Karpas-422 (cell line): ENCODE data around the gene SMG1. TPM values are rescaled to one million over a fixed set of nuclear protein-coding genes. Genes with fewer than 3 reads are reported as not detected.

Experiments used
- DNase-seq: peaks from one replicate; pipeline ENCODE4 v3.0.0-alpha.2; 2015
- H2AFZ ChIP-seq: fragments of 200-600 bp; sonication (generic); 2 replicates; pipeline ENCODE4 v1.6.1; 2014; ENCODE audit warnings: antibody characterized with exemption, low read length, mixed read lengths
- H3K27ac ChIP-seq: fragments of 200-600 bp; sonication (generic); 2 replicates; pipeline ENCODE4 v1.5.1; 2014; ENCODE audit warnings: mild to moderate bottlenecking, low read length, moderate library complexity
- H3K27me3 ChIP-seq: fragments of 200-600 bp; sonication (generic); 2 replicates; pipeline ENCODE4 v1.6.1; 2014; ENCODE audit warnings: low read length, mixed read lengths
- H3K36me3 ChIP-seq: fragments of 200-600 bp; sonication (generic); 2 replicates; pipeline ENCODE4 v1.6.1; 2014; ENCODE audit warnings: low read length, mixed read lengths; ENCODE audit not compliant: insufficient read depth
- H3K4me1 ChIP-seq: fragments of 200-600 bp; sonication (generic); 2 replicates; pipeline ENCODE4 v1.6.1; 2014; ENCODE audit warnings: mild to moderate bottlenecking, low read length, mixed read lengths
- H3K4me2 ChIP-seq: fragments of 200-600 bp; sonication (generic); 2 replicates; pipeline ENCODE4 v1.6.1; 2014; ENCODE audit warnings: low read length, low read depth, mild to moderate bottlenecking; ENCODE audit not compliant: poor library complexity, severe bottlenecking
- H3K4me3 ChIP-seq: fragments of 200-600 bp; sonication (generic); 2 replicates; pipeline ENCODE4 v1.5.1; 2014; ENCODE audit warnings: mild to moderate bottlenecking, antibody characterized with exemption, low read length, mixed read lengths
- H3K79me2 ChIP-seq: fragments of 200-600 bp; sonication (generic); 2 replicates; pipeline ENCODE4 v1.6.1; 2014; ENCODE audit warnings: mild to moderate bottlenecking, low read length, mixed read lengths
- H3K9ac ChIP-seq: fragments of 200-600 bp; sonication (generic); 2 replicates; pipeline ENCODE4 v1.6.0; 2014; ENCODE audit warnings: low read length
- H3K9me2 ChIP-seq: fragments of 200-600 bp; sonication (generic), shearing (Covaris generic); replicated peaks from 2 replicates; pipeline ENCODE4 v1.6.0; 2014; ENCODE audit warnings: mild to moderate bottlenecking, low read length, moderate library complexity; ENCODE audit not compliant: insufficient read depth
- H3K9me3 ChIP-seq: fragments of 300-700, 200-600 bp; sonication (generic); 2 replicates; pipeline ENCODE4 v1.6.1; 2014; ENCODE audit warnings: low read length, mixed read lengths
- H4K20me1 ChIP-seq: fragments of 200-600 bp; sonication (generic); 2 replicates; pipeline ENCODE4 v1.6.1; 2014; ENCODE audit warnings: mild to moderate bottlenecking, antibody characterized with exemption, low read length, low read depth; ENCODE audit not compliant: insufficient read depth
- total RNA-seq: library from RNA; depleted of rRNA; stranded (reverse); fragments of >200 nt; shearing (Covaris generic); gene quantifications from 2 replicates; pipeline ENCODE4 v1.2.3, GENCODE V29; 2014; ENCODE audit warnings: low replicate concordance

The SMG1 gene
- total RNA-seq, 1 experiment from 2014 or later = 91.0 TPM

GRCh38 chr16:18809165-18809564, 117.0 kb downstream of the SMG1 start:
- Histone ChIP-seq H3K27ac (no peak overlapping the region), H2AFZ (no peak overlapping the region), H3K4me2 (no peak overlapping the region), H3K9me3 (no peaks in the 10 kb centered on the region), H3K9me2 (no peaks in the 10 kb centered on the region), H3K4me1 (no peaks in the 10 kb centered on the region), H3K36me3 (peaks cover 43% of the 10 kb centered on the region), H3K79me2 (peaks cover 8% of the 10 kb centered on the region; the same call in 1 of the 2 replicates), H4K20me1 (no peaks in the 10 kb centered on the region), H3K9ac (no peak overlapping the region), H3K4me3 (no peak overlapping the region), H3K27me3 (no peaks in the 10 kb centered on the region)
- DNase-seq = no peak

- Histone ChIP-seq H3K4me3 (no peak overlapping the region), H3K4me1 (peaks cover 4% of the 10 kb centered on the region), H3K79me2 (peaks cover 18% of the 10 kb centered on the region), H3K27me3 (no peaks in the 10 kb centered on the region), H3K9me2 (no peaks in the 10 kb centered on the region), H2AFZ (no peak overlapping the region), H3K9ac (no peak overlapping the region), H4K20me1 (peaks cover 6% of the 10 kb centered on the region), H3K36me3 (peaks cover 24% of the 10 kb centered on the region), H3K27ac (peak overlapping the region; percentile 41; the same call in 1 of the 2 replicates), H3K9me3 (no peaks in the 10 kb centered on the region), H3K4me2 (no peak overlapping the region)
- no peak for DNase-seq
Observed at GRCh38 chr16:18805257-18805773, 120.9 kb downstream of the SMG1 start.

GRCh38 chr16:18804540-18804939, 121.7 kb downstream of the SMG1 start:
- Histone ChIP-seq H3K27ac (peak overlapping the region; percentile 41), H3K9ac (no peak overlapping the region), H3K36me3 (peaks cover 23% of the 10 kb centered on the region), H3K4me3 (no peak overlapping the region), H3K9me2 (no peaks in the 10 kb centered on the region), H3K4me1 (peaks cover 11% of the 10 kb centered on the region), H2AFZ (no peak overlapping the region), H4K20me1 (peaks cover 14% of the 10 kb centered on the region), H3K9me3 (no peaks in the 10 kb centered on the region), H3K4me2 (no peak overlapping the region), H3K79me2 (peaks cover 26% of the 10 kb centered on the region), H3K27me3 (no peaks in the 10 kb centered on the region)
- DNase-seq = no peak

- no peak for DNase-seq
- Histone ChIP-seq H3K9ac (no peak overlapping the region), H3K4me1 (peaks cover 17% of the 10 kb centered on the region), H3K27ac (peak overlapping the region; percentile 41), H3K79me2 (peaks cover 33% of the 10 kb centered on the region), H3K9me2 (no peaks in the 10 kb centered on the region), H3K4me2 (no peak overlapping the region), H2AFZ (no peak overlapping the region), H4K20me1 (peaks cover 16% of the 10 kb centered on the region), H3K36me3 (peaks cover 21% of the 10 kb centered on the region), H3K27me3 (no peaks in the 10 kb centered on the region), H3K4me3 (no peak overlapping the region), H3K9me3 (no peaks in the 10 kb centered on the region)
Observed at GRCh38 chr16:18803569-18804462, 122.4 kb downstream of the SMG1 start.

GRCh38 chr16:18802767-18803343, 123.4 kb downstream of the SMG1 start:
- Histone ChIP-seq H3K9me2 (no peaks in the 10 kb centered on the region), H3K4me2 (no peak overlapping the region), H3K27ac (no peak overlapping the region), H3K4me1 (peaks cover 17% of the 10 kb centered on the region), H3K36me3 (peaks cover 22% of the 10 kb centered on the region), H3K4me3 (no peak overlapping the region), H3K9ac (no peak overlapping the region), H4K20me1 (peaks cover 18% of the 10 kb centered on the region), H3K27me3 (no peaks in the 10 kb centered on the region), H3K79me2 (peaks cover 42% of the 10 kb centered on the region), H3K9me3 (no peaks in the 10 kb centered on the region), H2AFZ (no peak overlapping the region)
- DNase-seq = no peak

- H3K4me1 ChIP-seq = peaks cover 17% of the 10 kb centered on the region
- H3K9me3 ChIP-seq = no peaks in the 10 kb centered on the region
Observed at GRCh38 chr16:18801145-18801972, 124.8 kb downstream of the SMG1 start, which contains the start of gene ARL6IP1. Gene ARL6IP1, minus strand, starts transcription at chr16:18801549. Its CDS starts 83 bp downstream, at chr16:18801466.

GRCh38 chr16:18800775-18801144, 125.4 kb downstream of the SMG1 start:
- H3K4me3 ChIP-seq = peak overlapping the region; percentile 92
- H3K9me3 ChIP-seq = no peaks in the 10 kb centered on the region
- 0 out of 2 replicates have a peak overlapping the region, but pooled peaks have one; percentile 18 for H2AFZ ChIP-seq
- peak overlapping the region; percentile 91 for H3K4me2 ChIP-seq
- peak overlapping the region; percentile 73 for H3K27ac ChIP-seq
- H3K9ac ChIP-seq = peak overlapping the region; percentile 92
- peaks cover 22% of the 10 kb centered on the region for H4K20me1 ChIP-seq
- no peak for DNase-seq
- H3K36me3 ChIP-seq = peaks cover 38% of the 10 kb centered on the region
- peaks cover 54% of the 10 kb centered on the region for H3K79me2 ChIP-seq
- H3K4me1 ChIP-seq = peaks cover 17% of the 10 kb centered on the region
- H3K9me2 ChIP-seq = no peaks in the 10 kb centered on the region
- no peaks in the 10 kb centered on the region for H3K27me3 ChIP-seq

More at GRCh38 chr16:18801145-18801972, 124.8 kb downstream of the SMG1 start, which contains the start of gene ARL6IP1:
- Histone ChIP-seq H3K27me3 (no peaks in the 10 kb centered on the region), H3K9ac (peak within 1 kb of the TSS; percentile 92), H3K27ac (peak within 1 kb of the TSS; percentile 73), H2AFZ (peak within 1 kb of the TSS; percentile 18; the same call in 1 of the 2 replicates), H3K4me2 (peak within 1 kb of the TSS; percentile 91), H3K4me3 (peak within 1 kb of the TSS; percentile 92), H3K36me3 (peaks cover 34% of the 10 kb centered on the region), H3K79me2 (peaks cover 55% of the 10 kb centered on the region), H3K9me2 (no peaks in the 10 kb centered on the region), H4K20me1 (peaks cover 22% of the 10 kb centered on the region)
- DNase-seq = peak; percentile 99
